Caco-2 (cell line): Measurements from ENCODE around the gene FXYD5. TPM values are rescaled to one million over a fixed set of nuclear protein-coding genes. Genes with fewer than 3 reads are reported as not detected.
A peak's percentile ranks its signal among the peaks of the same experiment; 100 is the strongest.

ENCODE experiments used
- BruUV-seq: library from RNA; stranded (reverse); fragments of 400-500 nt; replicated peaks from 2 replicates; lab custom pipeline; 2021; lab: Mats Ljungman, UMichigan
- CTCF ChIA-PET: fragments of 300-600 bp; sonication (Branson Sonifier 250); formaldehyde crosslinking; loops from one replicate; lab custom pipeline; 2022; ENCODE audit warnings: antibody characterized with exemption; lab: Charles Lee
- POLR2A ChIA-PET: fragments of 300-600 bp; sonication (Branson Sonifier 250); formaldehyde crosslinking; loops from one replicate; lab custom pipeline; 2022; ENCODE audit warnings: antibody characterized with exemption; lab: Charles Lee
- DNase-seq, 2 experiments: peaks; one replicate each; pipeline versions ENCODE4 v3.0.0 to v3.0.0-alpha.2; 2020 to 2022
- H3K27me3 ChIP-seq: replicated peaks from 2 replicates; pipeline ENCODE4 v1.6.0; 2011; ENCODE audit warnings: low read length; ENCODE audit not compliant: control insufficient read depth, insufficient read depth
- H3K36me3 ChIP-seq: 2 replicates; pipeline ENCODE4 v1.5.1; 2011; ENCODE audit warnings: low read length; ENCODE audit not compliant: control insufficient read depth, insufficient read depth
- H3K4me1 ChIP-seq: fragments of 250-450 bp; sonication (Bioruptor Pico); 2 replicates; pipeline ENCODE4 v1.5.1; 2020; ENCODE audit warnings: mild to moderate bottlenecking
- H3K4me3 ChIP-seq: 2 replicates; pipeline ENCODE4 v1.5.1; 2011; ENCODE audit warnings: low read depth, mild to moderate bottlenecking, control low read depth, low read length
- H3K9me3 ChIP-seq: fragments of 250-450 bp; sonication (Bioruptor Pico); 2 replicates; pipeline ENCODE4 v1.5.1; 2020; ENCODE audit warnings: mild to moderate bottlenecking, moderate library complexity
- H3K27ac Mint-ChIP-seq: one replicate; pipeline ENCODE4 v1.8.0; 2022; ENCODE audit warnings: mixed read lengths; ENCODE audit not compliant: unreplicated experiment
- H3K27me3 Mint-ChIP-seq: one replicate; pipeline ENCODE4 v1.8.0; 2022; ENCODE audit warnings: mixed read lengths; ENCODE audit not compliant: insufficient read depth, unreplicated experiment
- H3K36me3 Mint-ChIP-seq: one replicate; pipeline ENCODE4 v1.8.0; 2022; ENCODE audit warnings: mild to moderate bottlenecking, mixed read lengths; ENCODE audit not compliant: insufficient read depth, unreplicated experiment
- H3K4me1 Mint-ChIP-seq: one replicate; pipeline ENCODE4 v1.8.0; 2022; ENCODE audit warnings: low read depth, mixed read lengths; ENCODE audit not compliant: unreplicated experiment
- H3K4me3 Mint-ChIP-seq: one replicate; pipeline ENCODE4 v1.8.0; 2022; ENCODE audit warnings: mild to moderate bottlenecking, moderate library complexity, mixed read lengths; ENCODE audit not compliant: unreplicated experiment
- H3K9me3 Mint-ChIP-seq: one replicate; pipeline ENCODE4 v1.8.0; 2022; ENCODE audit warnings: mixed read lengths; ENCODE audit not compliant: unreplicated experiment
- intact Hi-C: fragments of 100-400 bp; cut with micrococcal nuclease; formaldehyde crosslinking; loops from one replicate; pipeline ENCODE4 v1.10.0; 2022; ENCODE audit not compliant: unreplicated experiment
- total RNA-seq: library from RNA; stranded (reverse); gene quantifications from 2 replicates; pipeline ENCODE4 v1.2.3, GENCODE V29; 2022
- TF ChIP-seq, protein P1 (sequence below), 2 experiments: fragments of 200-600 bp in 1 of 2; IDR thresholded peaks; 1 replicate in 1 of 2; 2 replicates in 1 of 2; pipeline versions ENCODE4 v1.5.1 to v1.8.0; 2011 to 2022; ENCODE audit warnings: antibody characterized with exemption in 1 of 2, control low read depth in 1 of 2, inconsistent platforms in 1 of 2, low read depth in 1 of 2, low read length in 1 of 2, mild to moderate bottlenecking in 1 of 2, moderate library complexity in 1 of 2; ENCODE audit not compliant: insufficient read depth in 1 of 2, severe bottlenecking in 1 of 2, unreplicated experiment in 1 of 2

FXYD5 gene
- total RNA-seq, 1 experiment from 2014 or later = 20.4 TPM

DNA sequence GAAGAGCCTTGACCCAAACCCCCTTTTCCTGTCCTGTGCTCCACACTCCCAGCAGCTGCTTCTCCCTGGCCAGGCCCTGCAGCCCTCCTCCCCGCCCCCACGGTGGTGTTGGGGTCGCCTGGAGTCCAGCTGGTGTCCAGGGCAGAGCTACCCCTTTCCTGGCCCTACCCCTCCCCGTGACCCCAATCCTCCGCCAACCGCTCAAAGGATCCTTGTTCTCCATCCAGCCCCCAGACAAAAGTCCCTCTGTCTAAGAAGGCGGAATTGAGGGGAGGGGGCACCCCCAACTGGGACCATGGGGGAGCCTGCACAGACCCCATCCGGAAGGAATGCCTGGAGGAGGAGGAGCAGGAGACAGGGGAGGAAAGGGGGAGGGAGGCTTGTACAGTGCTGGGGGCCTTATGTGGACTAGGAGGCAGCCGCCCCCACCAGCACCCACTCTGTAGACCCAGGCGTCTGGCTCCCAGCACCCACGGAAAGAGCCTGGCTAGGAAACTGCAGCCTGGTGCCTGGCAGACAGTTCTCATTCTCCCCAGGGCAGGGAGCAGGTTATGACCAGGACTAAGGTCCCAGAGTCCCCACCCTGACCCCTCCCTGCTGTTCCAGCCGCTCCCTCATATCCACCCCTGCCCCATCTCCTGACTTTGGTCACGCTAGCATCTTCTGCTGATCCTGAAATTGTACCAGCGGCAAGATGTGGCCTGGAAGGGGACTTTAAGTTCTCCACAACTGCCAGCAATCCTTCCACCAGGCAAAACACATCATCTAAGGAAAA, 39.2 kb upstream of the FXYD5 start, which contains the start of gene FXYD3:
FXYD3 (plus strand) TSS at position 647 of the 775 bp plus-strand sequence. CDS start 3,554 bp downstream, outside the sequence.
- ChIA-PET CTCF (interaction anchor here (0.6 to 2.1 kb wide), 6 partner anchors 9 to 48 kb away, joined by 3 to 7 read pairs (median 4); partner anchors contain the start of gene LGI4), POLR2A (no interaction called here)
- Mint-ChIP-seq H3K27ac (peak within 1 kb of the TSS; percentile 40), H3K4me1 (peaks cover 25% of the 10 kb centered on the region), H3K9me3 (no peaks in the 10 kb centered on the region), H3K27me3 (no peaks in the 10 kb centered on the region), H3K36me3 (no peaks in the 10 kb centered on the region), H3K4me3 (peak within 1 kb of the TSS; percentile 67)
- H3K4me3 ChIP-seq = peak within 1 kb of the TSS; percentile 45
- peaks cover 2% of the 10 kb centered on the region; the same call in 1 of the 2 replicates for H3K36me3 ChIP-seq
- no peaks in the 10 kb centered on the region for H3K9me3 ChIP-seq
- intact Hi-C loops = no loop called here
- TF ChIP-seq, protein P1, sequence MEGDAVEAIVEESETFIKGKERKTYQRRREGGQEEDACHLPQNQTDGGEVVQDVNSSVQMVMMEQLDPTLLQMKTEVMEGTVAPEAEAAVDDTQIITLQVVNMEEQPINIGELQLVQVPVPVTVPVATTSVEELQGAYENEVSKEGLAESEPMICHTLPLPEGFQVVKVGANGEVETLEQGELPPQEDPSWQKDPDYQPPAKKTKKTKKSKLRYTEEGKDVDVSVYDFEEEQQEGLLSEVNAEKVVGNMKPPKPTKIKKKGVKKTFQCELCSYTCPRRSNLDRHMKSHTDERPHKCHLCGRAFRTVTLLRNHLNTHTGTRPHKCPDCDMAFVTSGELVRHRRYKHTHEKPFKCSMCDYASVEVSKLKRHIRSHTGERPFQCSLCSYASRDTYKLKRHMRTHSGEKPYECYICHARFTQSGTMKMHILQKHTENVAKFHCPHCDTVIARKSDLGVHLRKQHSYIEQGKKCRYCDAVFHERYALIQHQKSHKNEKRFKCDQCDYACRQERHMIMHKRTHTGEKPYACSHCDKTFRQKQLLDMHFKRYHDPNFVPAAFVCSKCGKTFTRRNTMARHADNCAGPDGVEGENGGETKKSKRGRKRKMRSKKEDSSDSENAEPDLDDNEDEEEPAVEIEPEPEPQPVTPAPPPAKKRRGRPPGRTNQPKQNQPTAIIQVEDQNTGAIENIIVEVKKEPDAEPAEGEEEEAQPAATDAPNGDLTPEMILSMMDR (IDR thresholded peaks at IDR 0.05; ENCODE audit: insufficient read depth in 1 of 2, low read depth in 1 of 2, low read length in 1 of 2, severe bottlenecking in 1 of 2, unreplicated experiment in 1 of 2) = no peak
- H3K27me3 ChIP-seq = no peaks in the 10 kb centered on the region
- BruUV-seq = no TSS peak
- DNase-seq = no peak
- H3K4me1 ChIP-seq = peaks cover 31% of the 10 kb centered on the region

GRCh38 chr19:35116072-35116801, 38.3 kb upstream of the FXYD5 start:
- peak; percentile 61 to 77 for DNase-seq
- peak overlapping the region; percentile 40 for H3K27ac Mint-ChIP-seq
- no peaks in the 10 kb centered on the region for H3K27me3 Mint-ChIP-seq
- intact Hi-C loops = loop anchor here (1.0 kb wide), 1 partner anchor 8 kb away; no protein-coding TSS in a partner anchor
- peaks cover 25% of the 10 kb centered on the region for H3K4me1 Mint-ChIP-seq
- Histone ChIP-seq H3K36me3 (peaks cover 2% of the 10 kb centered on the region; the same call in 1 of the 2 replicates), H3K27me3 (no peaks in the 10 kb centered on the region), H3K4me1 (peaks cover 31% of the 10 kb centered on the region), H3K9me3 (no peaks in the 10 kb centered on the region), H3K4me3 (peak overlapping the region; percentile 45)
- CTCF ChIA-PET = interaction anchor here (1.1 to 2.1 kb wide), 4 partner anchors 8 to 49 kb away, joined by 3 to 7 read pairs (median 4); no protein-coding TSS in a partner anchor
- no TSS peak for BruUV-seq
- TF ChIP-seq, protein P1 (IDR thresholded peaks at IDR 0.05; ENCODE audit: insufficient read depth in 1 of 2, low read depth in 1 of 2, low read length in 1 of 2, severe bottlenecking in 1 of 2, unreplicated experiment in 1 of 2) = no peak
- peak overlapping the region; percentile 67 for H3K4me3 Mint-ChIP-seq
- POLR2A ChIA-PET = no interaction called here
- no peaks in the 10 kb centered on the region for H3K9me3 Mint-ChIP-seq
- no peaks in the 10 kb centered on the region for H3K36me3 Mint-ChIP-seq

DNA sequence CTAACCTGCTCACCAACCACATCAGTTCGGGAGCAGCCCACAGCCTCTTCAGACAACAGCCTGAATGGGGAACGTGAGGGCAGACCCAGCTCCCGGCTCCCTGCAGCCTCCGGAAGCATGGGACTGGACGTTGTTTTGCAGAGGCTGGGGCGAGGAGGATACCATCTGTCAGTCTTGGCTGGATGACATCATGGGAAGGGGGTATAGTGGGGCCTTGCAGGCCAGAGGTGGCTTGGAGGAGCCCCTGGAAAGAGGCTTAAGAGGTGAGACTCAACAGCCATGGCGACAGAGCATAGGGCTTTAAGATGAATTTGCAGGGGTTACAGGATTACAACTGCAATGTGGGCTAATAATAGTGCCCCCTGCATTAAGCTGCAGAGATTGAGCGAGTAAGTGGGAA, 37.4 kb upstream of the FXYD5 start:
- ChIA-PET POLR2A (no interaction called here), CTCF (interaction anchor here (1.1 to 1.2 kb wide), 2 partner anchors 7 to 19 kb away, joined by 3 read pairs; no protein-coding TSS in a partner anchor)
- Mint-ChIP-seq H3K4me3 (peak overlapping the region; percentile 67), H3K27ac (no peak overlapping the region), H3K4me1 (peaks cover 25% of the 10 kb centered on the region), H3K27me3 (no peaks in the 10 kb centered on the region), H3K9me3 (no peaks in the 10 kb centered on the region), H3K36me3 (no peaks in the 10 kb centered on the region)
- peaks cover 4% of the 10 kb centered on the region; the same call in 1 of the 2 replicates for H3K36me3 ChIP-seq
- peak overlapping the region; percentile 45 for H3K4me3 ChIP-seq
- no peaks in the 10 kb centered on the region for H3K27me3 ChIP-seq
- no peaks in the 10 kb centered on the region for H3K9me3 ChIP-seq
- TF ChIP-seq, protein P1 (IDR thresholded peaks at IDR 0.05; ENCODE audit: insufficient read depth in 1 of 2, low read depth in 1 of 2, low read length in 1 of 2, severe bottlenecking in 1 of 2, unreplicated experiment in 1 of 2) = no peak
- no TSS peak for BruUV-seq
- intact Hi-C loops = no loop called here
- H3K4me1 ChIP-seq = peaks cover 31% of the 10 kb centered on the region
- no peak for DNase-seq
